Mesothelial cell of epicardium (in vitro differentiated cells): ENCODE data around the gene FBXW9. TPM values are rescaled to one million over a fixed set of nuclear protein-coding genes. Genes with fewer than 3 reads are reported as not detected.
"Not testable (repeated sequence)": the region's sequence is repeated elsewhere in the genome, so short reads cannot be mapped to it uniquely, and the experiment has no call there.

Source experiments
- DNase-seq, 2 experiments: peaks; one replicate each; pipeline ENCODE4 v3.0.0; 2021; ENCODE audit warnings: low spot score in 2 of 2; ENCODE audit not compliant: unreplicated experiment in 2 of 2
- H3K27ac Mint-ChIP-seq: 2 replicates; pipeline ENCODE4 v1.8.0; 2021; ENCODE audit warnings: mixed read lengths
- H3K27me3 Mint-ChIP-seq: 2 replicates; pipeline ENCODE4 v1.8.0; 2021; ENCODE audit warnings: low read depth, mixed read lengths
- H3K36me3 Mint-ChIP-seq: 2 replicates; pipeline ENCODE4 v1.8.0; 2021; ENCODE audit warnings: mixed read lengths
- H3K4me1 Mint-ChIP-seq: 2 replicates; pipeline ENCODE4 v1.8.0; 2021; ENCODE audit warnings: mixed read lengths
- H3K4me3 Mint-ChIP-seq: 2 replicates; pipeline ENCODE4 v1.8.0; 2021; ENCODE audit warnings: mild to moderate bottlenecking, moderate library complexity, mixed read lengths
- H3K9me3 Mint-ChIP-seq: 2 replicates; pipeline ENCODE4 v1.8.0; 2021; ENCODE audit warnings: mixed read lengths
- total RNA-seq: library from RNA; stranded (reverse); gene quantifications from 3 replicates; pipeline ENCODE4 v1.2.1, GENCODE V29; 2021
- TF ChIP-seq, protein P1 (sequence below): fragments of 200-600 bp; sonication (generic); IDR thresholded peaks from one replicate; pipeline ENCODE4 v1.5.0; 2021; ENCODE audit warnings: antibody characterized with exemption; ENCODE audit not compliant: unreplicated experiment

The FBXW9 gene
- total RNA-seq, 1 donor from 2014 or later = 9.6 TPM

DNA sequence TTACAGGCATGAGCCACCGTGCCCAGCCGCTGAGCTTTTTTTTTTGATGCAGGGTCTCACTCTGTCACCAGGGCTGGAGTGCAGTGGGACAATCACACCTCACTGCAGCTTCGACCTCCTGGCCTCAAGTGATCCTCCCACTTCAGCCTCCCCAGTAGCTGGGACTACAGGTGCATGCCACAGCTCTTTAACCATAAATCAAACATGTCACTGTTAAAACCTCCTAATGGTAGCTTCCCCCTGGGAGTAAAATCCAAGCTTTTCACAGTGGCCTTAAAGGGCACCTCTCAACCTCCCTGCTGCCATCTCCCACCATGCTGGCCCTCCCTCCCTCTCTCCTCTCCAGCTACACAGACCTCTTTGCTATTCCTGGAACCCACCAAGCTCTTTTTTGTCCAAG, 10.6 kb downstream of the FBXW9 start:
- DNase-seq = no peak
- peaks cover 4% of the 10 kb centered on the region for H3K36me3 Mint-ChIP-seq
- no peak overlapping the region for H3K27ac Mint-ChIP-seq
- no peaks in the 10 kb centered on the region for H3K27me3 Mint-ChIP-seq
- H3K4me3 Mint-ChIP-seq = no peak overlapping the region
- no peaks in the 10 kb centered on the region for H3K9me3 Mint-ChIP-seq
- H3K4me1 Mint-ChIP-seq = peaks cover 5% of the 10 kb centered on the region
- TF ChIP-seq, protein P1, sequence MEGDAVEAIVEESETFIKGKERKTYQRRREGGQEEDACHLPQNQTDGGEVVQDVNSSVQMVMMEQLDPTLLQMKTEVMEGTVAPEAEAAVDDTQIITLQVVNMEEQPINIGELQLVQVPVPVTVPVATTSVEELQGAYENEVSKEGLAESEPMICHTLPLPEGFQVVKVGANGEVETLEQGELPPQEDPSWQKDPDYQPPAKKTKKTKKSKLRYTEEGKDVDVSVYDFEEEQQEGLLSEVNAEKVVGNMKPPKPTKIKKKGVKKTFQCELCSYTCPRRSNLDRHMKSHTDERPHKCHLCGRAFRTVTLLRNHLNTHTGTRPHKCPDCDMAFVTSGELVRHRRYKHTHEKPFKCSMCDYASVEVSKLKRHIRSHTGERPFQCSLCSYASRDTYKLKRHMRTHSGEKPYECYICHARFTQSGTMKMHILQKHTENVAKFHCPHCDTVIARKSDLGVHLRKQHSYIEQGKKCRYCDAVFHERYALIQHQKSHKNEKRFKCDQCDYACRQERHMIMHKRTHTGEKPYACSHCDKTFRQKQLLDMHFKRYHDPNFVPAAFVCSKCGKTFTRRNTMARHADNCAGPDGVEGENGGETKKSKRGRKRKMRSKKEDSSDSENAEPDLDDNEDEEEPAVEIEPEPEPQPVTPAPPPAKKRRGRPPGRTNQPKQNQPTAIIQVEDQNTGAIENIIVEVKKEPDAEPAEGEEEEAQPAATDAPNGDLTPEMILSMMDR = no peak

DNA sequence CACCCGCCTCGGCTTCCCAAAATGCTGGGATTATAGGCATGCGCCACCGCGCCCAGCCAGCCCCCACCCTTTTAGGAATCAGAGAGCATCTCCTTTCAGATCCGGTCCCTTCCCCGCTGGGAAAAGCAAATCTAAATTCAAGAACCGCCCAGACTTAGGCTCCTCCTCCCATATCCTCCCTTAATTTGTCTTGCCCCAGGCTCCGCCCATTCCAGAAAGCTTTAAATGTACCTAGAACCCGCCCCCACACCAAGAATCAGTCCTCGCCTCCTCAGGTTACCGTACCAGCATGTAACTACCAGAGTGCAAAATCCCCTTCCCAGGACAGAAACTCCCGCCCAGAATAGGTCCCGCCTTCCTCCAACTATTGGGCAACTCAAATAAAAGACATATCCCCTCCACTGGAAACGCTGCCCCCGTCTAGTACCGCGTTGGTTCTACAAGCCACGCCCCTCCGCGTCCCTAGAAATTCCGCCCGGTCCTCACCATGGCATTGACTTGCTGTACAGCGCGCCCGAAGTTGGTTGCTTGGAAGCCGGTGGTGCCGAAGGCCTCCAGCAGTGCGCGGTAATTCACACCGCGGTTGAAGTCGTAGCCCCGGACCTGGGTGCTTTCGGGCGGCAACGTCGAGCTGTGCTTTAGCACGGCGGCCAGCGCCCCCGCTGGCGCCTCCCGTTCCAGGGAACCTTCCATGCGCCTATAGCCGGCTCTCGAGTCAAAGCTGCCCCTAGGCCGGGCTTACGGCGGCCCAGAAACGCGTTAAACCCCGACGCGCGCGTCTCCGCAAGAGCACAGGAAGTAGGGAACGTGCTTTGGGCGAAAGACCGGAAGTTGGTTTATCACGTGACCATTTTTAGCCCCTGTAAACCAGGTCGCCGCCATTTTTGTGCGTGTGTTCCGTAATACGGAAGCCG, 15.1 kb downstream of the FBXW9 start, which contains the start of gene DHPS:
Gene DHPS, minus strand, starts transcription at position 807 of the 914 bp plus-strand sequence. Its CDS starts 114 bp downstream, at position 693.
- Mint-ChIP-seq H3K4me3 (peak within 1 kb of the TSS; percentile 87), H3K9me3 (no peaks in the 10 kb centered on the region), H3K4me1 (peaks cover 6% of the 10 kb centered on the region), H3K27me3 (no peaks in the 10 kb centered on the region), H3K36me3 (peaks cover 19% of the 10 kb centered on the region), H3K27ac (peak within 1 kb of the TSS; percentile 99)
- TF ChIP-seq, protein P1 = no peak
- peak; percentile 79 to 85 for DNase-seq

DNA sequence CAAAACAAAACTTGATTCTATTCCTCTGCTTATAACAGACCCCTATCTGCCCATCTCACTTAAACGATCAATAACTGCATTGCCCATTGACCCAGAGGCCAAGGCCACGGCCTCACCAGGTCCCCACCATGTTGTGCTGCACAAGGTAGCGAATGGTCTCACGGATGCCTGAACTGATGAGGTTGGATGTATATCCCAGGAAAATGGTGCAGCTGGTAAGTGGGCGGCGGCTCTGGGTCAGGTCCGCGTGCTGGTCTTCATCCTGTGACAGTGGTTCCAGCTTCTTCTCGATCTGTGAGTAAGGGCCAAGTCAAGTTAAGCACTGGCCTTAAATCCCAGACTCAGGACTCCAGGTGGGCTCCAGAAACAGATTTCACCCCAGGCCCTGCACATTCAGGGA, 16.4 kb downstream of the FBXW9 start:
- TF ChIP-seq, protein P1 = no peak
- peak overlapping the region; percentile 26 for H3K4me3 Mint-ChIP-seq
- H3K27ac Mint-ChIP-seq = peak overlapping the region; percentile 9
- peaks cover 6% of the 10 kb centered on the region for H3K4me1 Mint-ChIP-seq
- H3K36me3 Mint-ChIP-seq = peaks cover 20% of the 10 kb centered on the region
- DNase-seq = no peak
- H3K27me3 Mint-ChIP-seq = no peaks in the 10 kb centered on the region
- no peaks in the 10 kb centered on the region for H3K9me3 Mint-ChIP-seq

DNA sequence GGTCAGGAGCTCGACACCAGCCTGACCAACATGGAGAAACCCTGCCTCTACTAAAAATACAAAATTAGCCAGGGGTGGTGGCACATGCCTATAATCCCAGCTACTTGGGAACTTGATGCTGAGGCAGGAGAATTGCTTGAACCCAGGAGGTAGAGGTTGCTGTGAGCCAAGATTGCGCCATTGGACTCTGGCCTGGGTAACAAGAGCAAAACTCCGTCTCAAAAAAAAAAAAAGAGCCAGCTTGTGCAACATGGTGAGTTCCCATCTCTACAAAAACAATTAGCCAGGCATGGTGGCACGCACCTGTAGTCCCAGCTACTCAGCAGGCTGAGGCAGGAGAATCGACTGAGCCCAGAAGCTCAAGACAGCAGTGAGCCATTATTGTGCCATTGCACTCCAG, 18.4 kb downstream of the FBXW9 start:
- H3K9me3 Mint-ChIP-seq, H3K4me1 Mint-ChIP-seq, H3K27me3 Mint-ChIP-seq, H3K27ac Mint-ChIP-seq, DNase-seq, H3K4me3 Mint-ChIP-seq: not testable (repeated sequence)
- H3K36me3 Mint-ChIP-seq = peaks cover 29% of the 10 kb centered on the region

DNA sequence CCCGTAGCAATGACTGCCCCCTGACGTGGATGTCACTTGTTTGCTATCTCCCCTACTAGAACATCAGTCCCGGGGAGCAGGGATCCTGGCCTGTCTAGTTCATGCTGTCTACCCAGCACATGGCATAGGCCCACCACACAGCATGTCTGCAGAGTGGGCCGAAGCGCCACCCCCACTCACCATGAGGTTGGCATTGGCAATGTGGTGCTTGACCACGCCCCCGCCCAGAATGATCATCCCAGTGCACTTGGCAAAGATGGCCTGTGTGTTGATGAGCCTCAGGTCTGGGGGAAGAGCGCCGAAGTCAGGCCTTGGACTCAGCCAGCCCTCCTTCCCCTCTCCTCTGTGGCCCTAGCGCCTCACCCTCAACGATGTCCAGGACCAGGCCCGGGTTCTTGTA, 19.5 kb downstream of the FBXW9 start:
- no peak overlapping the region for H3K4me3 Mint-ChIP-seq

DNA sequence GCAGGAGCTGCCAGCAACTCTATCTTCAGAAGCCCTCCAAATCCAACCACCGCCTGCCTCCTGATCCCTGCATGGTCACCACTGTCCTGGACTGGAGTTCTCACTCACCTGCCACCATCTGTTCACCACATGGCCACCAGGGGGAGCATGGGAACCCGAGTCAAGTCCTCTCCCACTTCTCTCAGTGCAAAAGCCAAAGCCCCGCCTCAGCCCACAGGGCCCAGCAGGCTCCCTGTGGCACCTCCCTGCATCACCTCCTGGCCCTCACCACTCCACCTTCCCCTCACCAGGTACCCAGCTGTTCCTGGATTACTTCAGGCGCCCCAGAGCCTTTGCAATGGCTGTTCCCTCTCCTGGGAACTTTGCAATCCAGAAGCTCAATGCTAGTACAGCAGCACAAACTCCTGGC, 20.0 kb downstream of the FBXW9 start:
- Mint-ChIP-seq H3K4me1 (peaks cover 7% of the 10 kb centered on the region), H3K27ac (peak overlapping the region; percentile 32), H3K36me3 (peaks cover 33% of the 10 kb centered on the region), H3K9me3 (no peaks in the 10 kb centered on the region), H3K27me3 (no peaks in the 10 kb centered on the region), H3K4me3 (no peak overlapping the region)
- TF ChIP-seq, protein P1 = peak; percentile 94
- peak; percentile 74 to 92 for DNase-seq

More for the DNA sequence above, 19.5 kb downstream of the FBXW9 start:
- no peak overlapping the region for H3K27ac Mint-ChIP-seq
- DNase-seq = no peak
- TF ChIP-seq, protein P1 = no peak
- H3K27me3 Mint-ChIP-seq = no peaks in the 10 kb centered on the region
- peaks cover 32% of the 10 kb centered on the region for H3K36me3 Mint-ChIP-seq
- H3K4me1 Mint-ChIP-seq = peaks cover 7% of the 10 kb centered on the region
- H3K9me3 Mint-ChIP-seq = no peaks in the 10 kb centered on the region
